Measurements from ENCODE around the gene ADAM12. TPM values are rescaled to one million over a fixed set of nuclear protein-coding genes. Genes with fewer than 3 reads are reported as not detected.
A peak's percentile ranks its signal among the peaks of the same experiment; 100 is the strongest.

The ADAM12 gene
- total RNA-seq, 1 donor from 2014 or later: not detected

GRCh38 chr10:126124046-126124445 is 264.2 kb downstream of the ADAM12 start:
- DNase-seq (ENCODE audit: low spot score) (no peak), ATAC-seq (no peak)

GRCh38 chr10:126123466-126123865 is 264.8 kb downstream of the ADAM12 start:
- ATAC-seq: no peak

GRCh38 chr10:126122881-126123280 is 265.4 kb downstream of the ADAM12 start:
- no peak for DNase-seq (ENCODE audit: low spot score)
- no peak for ATAC-seq

More at GRCh38 chr10:126123466-126123865, 264.8 kb downstream of the ADAM12 start:
- no peak for DNase-seq (ENCODE audit: low spot score)

GRCh38 chr10:126119599-126119998 is 268.7 kb downstream of the ADAM12 start:
- ATAC-seq (no peak), DNase-seq (ENCODE audit: low spot score) (no peak)

GRCh38 chr10:126118476-126118875 is 269.8 kb downstream of the ADAM12 start:
- DNase-seq (ENCODE audit: low spot score) (no peak), ATAC-seq (no peak)

- ATAC-seq: peak; percentile 40
- no peak for DNase-seq (ENCODE audit: low spot score)
Measured at GRCh38 chr10:126117196-126117595, 271.1 kb downstream of the ADAM12 start.

GRCh38 chr10:126115886-126116285 is 272.4 kb downstream of the ADAM12 start:
- no peak for ATAC-seq
- no peak for DNase-seq (ENCODE audit: low spot score)

GRCh38 chr10:126114884-126115555 is 273.3 kb downstream of the ADAM12 start:
- DNase-seq (ENCODE audit: low spot score) (no peak), ATAC-seq (no peak)

GRCh38 chr10:126111516-126111915 is 276.8 kb downstream of the ADAM12 start:
- ATAC-seq: no peak
- no peak for DNase-seq (ENCODE audit: low spot score)

GRCh38 chr10:126110489-126111180 is 277.6 kb downstream of the ADAM12 start:
- ATAC-seq (no peak), DNase-seq (ENCODE audit: low spot score) (no peak)

- ATAC-seq: no peak
- DNase-seq (ENCODE audit: low spot score): no peak
Measured at GRCh38 chr10:126109893-126110292, 278.4 kb downstream of the ADAM12 start.

- DNase-seq (ENCODE audit: low spot score) (no peak), ATAC-seq (no peak)
Measured at GRCh38 chr10:126108693-126109092, 279.6 kb downstream of the ADAM12 start.

GRCh38 chr10:126104767-126105166 is 283.5 kb downstream of the ADAM12 start:
- no peak for DNase-seq (ENCODE audit: low spot score)
- no peak for ATAC-seq

- DNase-seq (ENCODE audit: low spot score) (no peak), ATAC-seq (no peak)
Measured at GRCh38 chr10:126102636-126103035, 285.6 kb downstream of the ADAM12 start.

GRCh38 chr10:126101736-126102135 is 286.5 kb downstream of the ADAM12 start:
- DNase-seq (ENCODE audit: low spot score) (no peak), ATAC-seq (peak; percentile 23)

- ATAC-seq: no peak
- DNase-seq (ENCODE audit: low spot score): no peak
Measured at GRCh38 chr10:126101325-126101724, 287.0 kb downstream of the ADAM12 start.

GRCh38 chr10:126099366-126099765 is 288.9 kb downstream of the ADAM12 start:
- ATAC-seq (no peak), DNase-seq (ENCODE audit: low spot score) (no peak)

- ATAC-seq: no peak
Measured at GRCh38 chr10:126098226-126098581, 290.1 kb downstream of the ADAM12 start.

GRCh38 chr10:126097558-126098225 is 290.6 kb downstream of the ADAM12 start:
- no peak for ATAC-seq
- no peak for DNase-seq (ENCODE audit: low spot score)

More at GRCh38 chr10:126098226-126098581, 290.1 kb downstream of the ADAM12 start:
- DNase-seq (ENCODE audit: low spot score): no peak

- no peak for DNase-seq (ENCODE audit: low spot score)
- no peak for ATAC-seq
Measured at GRCh38 chr10:126094537-126094936, 293.7 kb downstream of the ADAM12 start.

- no peak for ATAC-seq
Measured at GRCh38 chr10:126092366-126093215, 295.7 kb downstream of the ADAM12 start.

More at GRCh38 chr10:126092366-126093215, 295.7 kb downstream of the ADAM12 start:
- no peak for DNase-seq (ENCODE audit: low spot score)
